WERI-Rb-1 (cell line): ENCODE results near the gene PPIE.
"Not testable (repeated sequence)": the region's sequence is repeated elsewhere in the genome, so short reads cannot be mapped to it uniquely, and the experiment has no call there.

ENCODE experiments used
- DNase-seq: peaks from one replicate; pipeline ENCODE4 v3.0.0-alpha.2; 2020
- H3K27ac ChIP-seq: fragments of 250-450 bp; sonication (Bioruptor Pico); 2 replicates; pipeline ENCODE4 v1.5.1; 2020; ENCODE audit warnings: mild to moderate bottlenecking, moderate library complexity
- H3K27me3 ChIP-seq: fragments of 250-450 bp; sonication (Bioruptor Pico); 2 replicates; pipeline ENCODE4 v1.5.1; 2021; ENCODE audit warnings: mild to moderate bottlenecking, low read depth, moderate library complexity; ENCODE audit not compliant: insufficient read depth, severe bottlenecking
- H3K36me3 ChIP-seq: fragments of 250-450 bp; sonication (Bioruptor Pico); 2 replicates; pipeline ENCODE4 v1.5.1; 2020; ENCODE audit warnings: mild to moderate bottlenecking, moderate library complexity
- H3K4me3 ChIP-seq: 2 replicates; pipeline ENCODE4 v1.5.1; 2011; ENCODE audit warnings: low read depth, mild to moderate bottlenecking, control low read depth, low read length
- H3K9me3 ChIP-seq: fragments of 250-450 bp; sonication (Bioruptor Pico); 2 replicates; pipeline ENCODE4 v1.5.1; 2021; ENCODE audit warnings: mild to moderate bottlenecking, moderate library complexity; ENCODE audit not compliant: severe bottlenecking
- CTCF ChIP-seq: IDR thresholded peaks from 2 replicates; pipeline ENCODE4 v1.5.1; 2011; ENCODE audit warnings: low read depth, mild to moderate bottlenecking, control low read depth, inconsistent platforms, low read length

Gene PPIE

GRCh38 chr1:39787468-39787867 lies 48.8 kb downstream of the PPIE start:
- Histone ChIP-seq H3K27me3 (no peaks in the 10 kb centered on the region), H3K9me3 (no peaks in the 10 kb centered on the region), H3K4me3 (no peak overlapping the region), H3K27ac (no peak overlapping the region), H3K36me3 (no peaks in the 10 kb centered on the region)
- no peak for DNase-seq
- no peak for TF ChIP-seq CTCF

GRCh38 chr1:39787964-39788363 lies 49.3 kb downstream of the PPIE start:
- H3K27me3 ChIP-seq, DNase-seq, H3K36me3 ChIP-seq, H3K27ac ChIP-seq, H3K9me3 ChIP-seq: not testable (repeated sequence)
- peak overlapping the region; percentile 22; the same call in 1 of the 2 replicates for H3K4me3 ChIP-seq

GRCh38 chr1:39788426-39788757 lies 49.7 kb downstream of the PPIE start:
- Histone ChIP-seq H3K27ac (no peak overlapping the region), H3K4me3 (peak overlapping the region; percentile 53), H3K36me3 (no peaks in the 10 kb centered on the region), H3K27me3 (no peaks in the 10 kb centered on the region), H3K9me3 (no peaks in the 10 kb centered on the region)
- no peak for DNase-seq
- no peak for TF ChIP-seq CTCF

GRCh38 chr1:39788758-39789570 lies 50.3 kb downstream of the PPIE start, which contains the start of gene BMP8B:
Gene BMP8B (minus strand): TSS chr1:39788865. CDS start chr1:39788485, 380 bp downstream.
- Histone ChIP-seq H3K27me3 (no peaks in the 10 kb centered on the region), H3K4me3 (peak within 1 kb of the TSS; percentile 53), H3K27ac (peak within 1 kb of the TSS; percentile 59), H3K9me3 (no peaks in the 10 kb centered on the region), H3K36me3 (no peaks in the 10 kb centered on the region)
- TF ChIP-seq CTCF: no peak
- peak; percentile 81 for DNase-seq

GRCh38 chr1:39789571-39790110 lies 51.0 kb downstream of the PPIE start:
- peak overlapping the region; percentile 59; the same call in 1 of the 2 replicates for H3K27ac ChIP-seq
- no peak for TF ChIP-seq CTCF
- H3K27me3 ChIP-seq: no peaks in the 10 kb centered on the region
- DNase-seq: no peak
- H3K4me3 ChIP-seq: peak overlapping the region; percentile 45
- H3K36me3 ChIP-seq: no peaks in the 10 kb centered on the region
- H3K9me3 ChIP-seq: no peaks in the 10 kb centered on the region

GRCh38 chr1:39791838-39792237 lies 53.2 kb downstream of the PPIE start:
- no peak overlapping the region for H3K27ac ChIP-seq
- H3K27me3 ChIP-seq: no peaks in the 10 kb centered on the region
- DNase-seq: no peak
- TF ChIP-seq CTCF: no peak
- H3K4me3 ChIP-seq: no peak overlapping the region
- no peaks in the 10 kb centered on the region for H3K9me3 ChIP-seq
- no peaks in the 10 kb centered on the region for H3K36me3 ChIP-seq
